DND-41 (cell line): Measurements from ENCODE around the gene SLC25A25.
"Not testable (repeated sequence)": the region's sequence is repeated elsewhere in the genome, so short reads cannot be mapped to it uniquely, and the experiment has no call there.

Experiments
- ATAC-seq: fragments of 200-7000 bp; cut with Tn5 transposase; 3 replicates; pipeline ENCODE4 v1.9.1; 2021; ENCODE audit warnings: low read depth; ENCODE audit not compliant: insufficient read depth
- DNase-seq: peaks from one replicate; pipeline ENCODE4 v3.0.0-alpha.2; 2020
- H2AFZ ChIP-seq: 2 replicates; pipeline ENCODE4 v1.6.0; 2012; ENCODE audit warnings: low read depth, low read length
- H3K27ac ChIP-seq: 2 replicates; pipeline ENCODE4 v1.5.1; 2012; ENCODE audit warnings: low read length, inconsistent platforms
- H3K27me3 ChIP-seq: fragments of 200-600 bp; sonication (generic); 2 replicates; pipeline ENCODE4 v1.6.0; 2012; ENCODE audit warnings: low read length, mild to moderate bottlenecking, inconsistent platforms; ENCODE audit not compliant: insufficient read depth, poor library complexity
- H3K36me3 ChIP-seq: 2 replicates; pipeline ENCODE4 v1.5.1; 2012; ENCODE audit warnings: low read length, inconsistent platforms; ENCODE audit not compliant: insufficient read depth
- H3K4me1 ChIP-seq: 2 replicates; pipeline ENCODE4 v1.5.1; 2012; ENCODE audit warnings: mild to moderate bottlenecking, low read length; ENCODE audit not compliant: insufficient read depth
- H3K4me2 ChIP-seq: 2 replicates; pipeline ENCODE4 v1.6.0; 2012; ENCODE audit warnings: mild to moderate bottlenecking, moderate library complexity, low read length, inconsistent platforms; ENCODE audit not compliant: insufficient read depth
- H3K4me3 ChIP-seq, 2 experiments: fragments of 200-600 bp in 1 of 2; shearing (Covaris generic) in 1 of 2; 2 replicates each; pipeline ENCODE4 v1.5.1; 2012 to 2016; ENCODE audit warnings: inconsistent platforms in 2 of 2, low read length in 2 of 2, mild to moderate bottlenecking in 2 of 2, low read depth in 1 of 2, moderate library complexity in 1 of 2
- H3K79me2 ChIP-seq: 2 replicates; pipeline ENCODE4 v1.6.0; 2012; ENCODE audit warnings: low read length, inconsistent platforms; ENCODE audit not compliant: insufficient read depth
- H3K9ac ChIP-seq: 2 replicates; pipeline ENCODE4 v1.6.0; 2012; ENCODE audit warnings: low read depth, mild to moderate bottlenecking, inconsistent platforms, low read length, moderate library complexity
- H3K9me3 ChIP-seq: 2 replicates; pipeline ENCODE4 v1.5.1; 2012; ENCODE audit warnings: low read length, moderate library complexity, mild to moderate bottlenecking, inconsistent platforms; ENCODE audit not compliant: insufficient read depth, severe bottlenecking
- H4K20me1 ChIP-seq: 2 replicates; pipeline ENCODE4 v1.6.0; 2012; ENCODE audit warnings: low read length; ENCODE audit not compliant: insufficient read depth
- CTCF ChIP-seq: IDR thresholded peaks from 2 replicates; pipeline ENCODE4 v1.5.1; 2012; ENCODE audit warnings: borderline replicate concordance, low read length, moderate library complexity, mild to moderate bottlenecking; ENCODE audit not compliant: poor library complexity, severe bottlenecking; ENCODE audit errors: extremely low read depth
- EZH2 ChIP-seq: IDR thresholded peaks from 3 replicates; pipeline ENCODE4 v1.6.1; 2012; ENCODE audit warnings: borderline replicate concordance, low read depth, mild to moderate bottlenecking, moderate library complexity, low read length, inconsistent platforms; ENCODE audit not compliant: severe bottlenecking

The SLC25A25 gene

DNA sequence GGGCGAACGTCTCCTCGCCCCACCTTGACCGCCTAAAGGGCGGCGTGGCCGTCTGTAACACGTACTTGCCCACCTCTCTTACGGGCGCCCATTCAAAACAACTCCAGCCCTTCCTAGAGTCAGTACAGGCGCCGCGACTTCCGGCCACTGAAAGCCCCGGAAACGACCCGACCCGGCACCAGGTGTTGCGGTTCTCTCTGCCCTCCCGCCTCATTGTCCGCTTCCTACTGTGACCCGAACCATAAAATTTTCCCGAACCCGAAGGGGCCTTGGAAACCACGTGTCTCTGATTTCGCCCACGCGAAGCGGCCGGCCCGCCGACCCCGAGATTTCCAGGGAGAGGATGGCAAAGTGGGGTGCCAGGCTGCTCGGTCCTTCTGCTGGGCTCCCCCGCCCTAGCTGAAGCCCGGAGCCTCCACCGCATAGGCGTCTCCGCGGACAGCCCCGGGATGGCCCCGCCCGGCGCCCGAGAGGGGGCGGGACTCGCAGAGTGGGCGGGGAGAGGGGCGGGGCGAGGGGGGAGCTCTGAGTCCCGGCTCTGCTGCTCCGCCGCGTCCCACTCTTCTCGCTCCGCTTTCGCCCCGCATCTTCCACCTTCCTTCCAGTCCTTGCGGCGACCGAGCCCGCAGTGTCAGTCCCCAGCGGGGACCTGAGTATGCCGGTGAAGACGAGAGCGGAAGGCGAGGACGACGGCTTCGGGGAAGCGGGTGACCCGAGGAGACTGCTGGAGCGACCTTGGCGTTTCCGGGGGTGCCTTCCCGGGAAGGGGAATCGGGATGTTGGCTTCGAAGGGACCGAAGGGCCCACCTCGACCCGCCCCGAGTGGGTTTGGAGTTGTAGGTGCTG is 60.2 kb downstream of the SLC25A25 start:
- DNase-seq, result peak; percentile 86
- H3K4me3 ChIP-seq, result peak overlapping the region; percentile 28 to 64
- peaks cover 19% of the 10 kb centered on the region for H3K36me3 ChIP-seq
- H3K79me2 ChIP-seq, result peaks cover 31% of the 10 kb centered on the region
- H3K27ac ChIP-seq, result peak overlapping the region; percentile 96
- H3K4me2 ChIP-seq, result peak overlapping the region; percentile 68
- peaks cover 20% of the 10 kb centered on the region for H4K20me1 ChIP-seq
- peak overlapping the region; percentile 97 for H3K9ac ChIP-seq
- H3K27me3 ChIP-seq, result no peaks in the 10 kb centered on the region
- peaks cover 35% of the 10 kb centered on the region for H3K4me1 ChIP-seq
- ATAC-seq, result peak; percentile 83
- no peaks in the 10 kb centered on the region for H3K9me3 ChIP-seq
- no peak for TF ChIP-seq EZH2
- no peak for TF ChIP-seq CTCF
- peak overlapping the region; percentile 74 for H2AFZ ChIP-seq

DNA sequence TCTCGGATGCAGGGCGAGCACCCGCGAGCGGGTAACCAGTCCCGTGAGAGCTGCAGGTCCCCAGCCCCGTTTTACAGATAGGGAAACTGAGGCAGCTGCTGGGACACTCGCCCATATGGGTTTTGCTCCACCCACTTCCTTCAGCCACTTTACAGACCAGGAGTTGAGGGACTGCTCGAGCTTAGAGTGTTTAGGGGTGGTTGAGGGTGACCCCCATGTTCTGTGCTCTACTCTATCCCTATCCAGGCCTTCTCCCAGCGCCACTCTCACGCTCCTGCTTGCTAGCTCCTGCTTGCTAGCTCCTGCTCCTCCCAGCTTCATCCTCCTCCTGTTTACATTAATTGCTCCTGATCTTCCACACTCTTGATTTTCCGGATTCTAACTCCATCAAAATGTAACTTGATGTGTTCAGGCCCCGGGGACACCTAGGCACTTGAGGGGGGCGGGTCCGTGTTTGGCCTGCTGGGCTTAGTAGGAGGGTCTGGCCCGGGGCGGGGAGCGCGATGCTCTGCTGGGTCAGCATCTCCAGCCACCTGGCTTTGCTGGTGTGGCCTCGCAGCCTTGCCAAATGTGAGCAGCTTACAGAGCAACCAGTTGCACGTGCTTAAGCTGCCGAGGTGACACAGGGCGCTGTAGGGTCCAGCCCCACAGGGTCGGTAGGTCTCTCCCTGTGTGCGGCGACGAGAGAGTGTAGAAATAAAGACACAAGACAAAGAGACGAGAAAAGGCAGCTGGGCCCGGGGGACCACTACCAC is 61.0 kb downstream of the SLC25A25 start:
- peak overlapping the region; percentile 28 to 64 for H3K4me3 ChIP-seq
- peak overlapping the region; percentile 97 for H3K9ac ChIP-seq
- H3K27ac ChIP-seq, result peak overlapping the region; percentile 96
- H4K20me1 ChIP-seq, result peaks cover 20% of the 10 kb centered on the region
- H2AFZ ChIP-seq, result peak overlapping the region; percentile 74
- no peak for DNase-seq
- peaks cover 35% of the 10 kb centered on the region for H3K4me1 ChIP-seq
- H3K36me3 ChIP-seq, result peaks cover 13% of the 10 kb centered on the region
- ATAC-seq, result no peak
- H3K27me3 ChIP-seq, result no peaks in the 10 kb centered on the region
- TF ChIP-seq CTCF, result no peak
- TF ChIP-seq EZH2, result no peak
- H3K4me2 ChIP-seq, result peak overlapping the region; percentile 68
- H3K9me3 ChIP-seq, result no peaks in the 10 kb centered on the region
- peaks cover 31% of the 10 kb centered on the region for H3K79me2 ChIP-seq

- not testable (repeated sequence) for H2AFZ ChIP-seq, H3K4me2 ChIP-seq, H3K4me3 ChIP-seq, H3K9me3 ChIP-seq, H3K27ac ChIP-seq, ATAC-seq, H3K9ac ChIP-seq, H3K27me3 ChIP-seq, H3K36me3 ChIP-seq
- H3K79me2 ChIP-seq, result peaks cover 23% of the 10 kb centered on the region
- peak; percentile 6 for TF ChIP-seq CTCF
- peaks cover 28% of the 10 kb centered on the region for H3K4me1 ChIP-seq
- peak; percentile 59 for DNase-seq
- H4K20me1 ChIP-seq, result peaks cover 11% of the 10 kb centered on the region; the same call in 1 of the 2 replicates
These were observed 62.1 kb downstream of the SLC25A25 start for GRCh38 chr9:128129976-128130590.

DNA sequence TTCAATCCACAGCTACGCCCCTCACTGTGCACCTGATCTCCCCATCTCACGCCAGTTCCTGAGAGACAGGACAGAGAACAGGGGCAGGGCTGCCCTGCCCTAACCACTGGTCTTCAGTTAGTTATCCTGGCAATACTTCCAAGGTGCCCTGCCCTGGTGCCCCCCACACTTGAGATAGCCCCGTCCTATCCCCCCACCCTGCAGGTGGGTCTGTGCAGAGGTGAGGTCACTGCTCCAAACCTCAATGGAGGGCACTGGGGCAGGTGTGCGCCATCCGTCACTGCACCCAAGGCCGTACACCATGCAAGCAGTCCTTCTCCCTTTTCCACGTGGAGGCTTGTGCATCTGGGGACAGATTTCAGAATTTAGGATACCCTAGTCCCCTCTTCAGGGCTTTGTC is 62.6 kb downstream of the SLC25A25 start:
- not testable (repeated sequence) for H4K20me1 ChIP-seq, H3K4me3 ChIP-seq, H2AFZ ChIP-seq, H3K36me3 ChIP-seq, ATAC-seq, H3K27me3 ChIP-seq, H3K4me2 ChIP-seq, DNase-seq, H3K27ac ChIP-seq, H3K9me3 ChIP-seq, H3K9ac ChIP-seq
- H3K4me1 ChIP-seq, result peaks cover 23% of the 10 kb centered on the region
- H3K79me2 ChIP-seq, result peaks cover 18% of the 10 kb centered on the region

DNA sequence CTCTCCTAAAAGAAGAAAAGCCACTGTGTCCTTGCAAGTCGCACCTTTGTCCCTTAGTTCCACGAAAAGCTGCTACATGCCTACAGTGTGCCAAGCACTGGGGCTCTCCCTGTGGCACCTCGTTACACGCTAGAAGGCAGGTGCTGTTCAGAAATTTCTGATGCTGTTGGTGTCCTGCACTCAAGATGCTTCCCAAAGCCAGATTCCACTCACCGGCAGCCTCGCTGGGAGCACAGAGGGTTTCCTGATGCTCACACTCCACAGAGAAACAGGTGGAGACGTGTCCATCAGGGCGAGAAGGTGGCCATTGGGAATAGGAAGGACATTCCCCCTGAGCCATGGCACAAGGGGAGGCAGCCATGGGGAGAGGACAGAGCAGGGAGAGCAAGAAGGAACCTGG is 63.3 kb downstream of the SLC25A25 start:
- H3K4me1 ChIP-seq, result peaks cover 16% of the 10 kb centered on the region
- H3K36me3 ChIP-seq, H3K9me3 ChIP-seq, H2AFZ ChIP-seq, H3K4me3 ChIP-seq, H3K4me2 ChIP-seq, DNase-seq, H3K9ac ChIP-seq, H3K27ac ChIP-seq, H3K27me3 ChIP-seq, H4K20me1 ChIP-seq, ATAC-seq: not testable (repeated sequence)
- peaks cover 11% of the 10 kb centered on the region for H3K79me2 ChIP-seq
